Left lung (tissue), 10 donors: Measurements from ENCODE around the gene LPCAT1. TPM values are rescaled to one million over a fixed set of nuclear protein-coding genes. Genes with fewer than 3 reads are reported as not detected.
"Not testable (repeated sequence)": the region's sequence is repeated elsewhere in the genome, so short reads cannot be mapped to it uniquely, and the experiment has no call there.

Experiments used
- ATAC-seq: fragments of 200-7000 bp; cut with Tn5 transposase; one replicate; pipeline ENCODE4 v1.9.1; 2020; ENCODE audit warnings: moderate library complexity
- DNase-seq, 4 donors: peaks; one replicate each; pipeline ENCODE4 v3.0.0-alpha.2; 2013 to 2020
- H3K27ac ChIP-seq, 2 donors: fragments of 200-600 bp; sonication (generic) in 1 of 2; one replicate each; pipeline versions ENCODE4 v1.5.0 to v1.8.0; 2020 to 2021
- H3K27me3 ChIP-seq, 2 donors: fragments of 200-600 bp; sonication (generic) in 1 of 2; one replicate each; pipeline versions ENCODE4 v1.5.0 to v1.8.0; 2020 to 2021
- H3K36me3 ChIP-seq, 2 donors: fragments of 200-600 bp; sonication (generic) in 1 of 2; one replicate each; pipeline versions ENCODE4 v1.5.0 to v1.8.0; 2020 to 2021
- H3K4me1 ChIP-seq, 2 donors: fragments of 200-600 bp; one replicate each; pipeline ENCODE4 v1.8.0; 2021
- H3K4me3 ChIP-seq, 2 donors: fragments of 200-600 bp; sonication (generic) in 1 of 2; one replicate each; pipeline versions ENCODE4 v1.5.0 to v1.8.0; 2020 to 2021; ENCODE audit warnings: mild to moderate bottlenecking in 1 of 2
- H3K9me3 ChIP-seq, 2 donors: fragments of 200-600 bp; sonication (generic) in 1 of 2; one replicate each; pipeline versions ENCODE4 v1.5.0 to v1.8.0; 2020 to 2021
- CTCF ChIP-seq, 2 donors: fragments of 200-600 bp; sonication (generic) in 1 of 2; IDR thresholded peaks; one replicate each; pipeline versions ENCODE4 v1.5.0 to v1.8.0; 2021; ENCODE audit warnings: antibody characterized with exemption in 2 of 2
- intact Hi-C, 2 donors: fragments of 100-400 bp; cut with DNase I; formaldehyde crosslinking; loops; one replicate each; pipeline versions ENCODE4 v1.11.2 to v1.14.2; 2022
- polyA plus RNA-seq, 6 donors: library from polyadenylated mRNA; unstranded; fragments of 120-200 nt; gene quantifications; one replicate each; pipeline ENCODE4 v1.2.1, GENCODE V29; 2013; ENCODE audit not compliant: insufficient read length in 6 of 6
- total RNA-seq, 2 donors: library from RNA; stranded (reverse); fragmentation: NEBNext Ultra II Directional; extraction: Animal tissue kit (Norgen Biotek cat#: 25700); gene quantifications; one replicate each; pipeline ENCODE4 v1.2.1, GENCODE V29; 2021
- donor health status: DM: no; HTN: yes; CAD: no.
- donor health status: DM: no; HTN: no; CAD: no.

Gene LPCAT1
- total and polyA plus RNA-seq, 8 donors: 106 to 751 (median 148) TPM

DNA sequence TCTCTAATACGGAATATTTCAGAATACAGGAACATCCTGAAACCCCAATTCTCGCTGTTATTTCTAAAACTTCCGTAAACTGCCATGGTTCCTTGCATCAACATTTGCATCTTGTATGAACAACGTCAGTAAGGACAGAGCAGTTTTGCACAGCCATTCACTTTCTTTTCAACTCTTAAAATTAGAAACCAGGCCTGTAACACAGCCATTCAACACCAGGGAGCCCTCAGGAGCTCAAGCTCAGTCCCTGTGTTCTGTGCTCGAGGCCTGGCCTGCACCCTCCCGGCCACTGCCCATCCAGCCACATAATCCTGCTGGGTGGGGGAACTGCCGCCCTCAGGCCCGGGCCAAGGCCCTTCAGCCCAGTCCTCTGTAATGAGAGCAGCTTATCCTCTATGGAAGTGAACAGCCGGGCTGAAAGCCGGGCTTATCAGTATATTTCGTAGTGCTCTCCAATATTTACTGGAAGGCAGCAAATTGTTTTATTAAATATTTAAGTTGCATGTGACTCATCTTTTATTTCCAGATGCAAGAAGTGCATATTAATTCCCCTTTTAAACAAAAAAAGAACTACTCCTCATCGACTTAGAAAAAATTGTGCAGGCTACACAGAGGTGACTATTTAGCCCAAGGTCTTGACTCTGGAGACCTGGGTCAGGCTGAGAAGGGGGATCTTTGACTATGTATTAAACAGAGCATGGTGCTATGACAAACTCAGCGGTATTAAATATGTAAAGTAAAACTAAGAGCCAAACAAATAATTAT lies 45.3 kb downstream of the LPCAT1 start:
- Histone ChIP-seq H3K4me1 (peaks cover 0 to 73% of the 10 kb centered on the region in 2 donors), H3K9me3 (no peaks in the 10 kb centered on the region), H3K4me3 (no peak overlapping the region), H3K27ac (peak overlapping the region; percentile 49 to 89), H3K36me3 (peaks cover 0 to 82% of the 10 kb centered on the region in 2 donors), H3K27me3 (no peaks in the 10 kb centered on the region)
- ATAC-seq (no peak), DNase-seq (peak in 2 of 4 donors; percentile 32 to 78)
- no peak for TF ChIP-seq CTCF (IDR thresholded peaks at IDR 0.05)
- intact Hi-C loops: no loop called here

- ATAC-seq: peak; percentile 44
Observed at GRCh38 chr5:1477341-1477740, 46.4 kb downstream of the LPCAT1 start.

GRCh38 chr5:1476967-1477310 lies 46.8 kb downstream of the LPCAT1 start:
- intact Hi-C loops: no loop called here
- no peaks in the 10 kb centered on the region for H3K9me3 ChIP-seq
- peak in 1 of 4 donors; percentile 66 for DNase-seq
- no peaks in the 10 kb centered on the region for H3K27me3 ChIP-seq
- no peak overlapping the region for H3K4me3 ChIP-seq
- peaks cover 0 to 89% of the 10 kb centered on the region in 2 donors for H3K36me3 ChIP-seq
- ATAC-seq: no peak
- peaks cover 0 to 71% of the 10 kb centered on the region in 2 donors for H3K4me1 ChIP-seq
- TF ChIP-seq CTCF (IDR thresholded peaks at IDR 0.05): no peak
- H3K27ac ChIP-seq: peak overlapping the region; percentile 42 to 89

More at GRCh38 chr5:1477341-1477740, 46.4 kb downstream of the LPCAT1 start:
- peak in 3 of 4 donors; percentile 10 to 93 (median 89) for DNase-seq
- Histone ChIP-seq H3K4me1 (peaks cover 0 to 73% of the 10 kb centered on the region in 2 donors), H3K27ac (peak overlapping the region; percentile 42 to 89), H3K36me3 (peaks cover 0 to 86% of the 10 kb centered on the region in 2 donors), H3K4me3 (no peak overlapping the region), H3K27me3 (no peaks in the 10 kb centered on the region), H3K9me3 (no peaks in the 10 kb centered on the region)
- intact Hi-C loops: no loop called here
- TF ChIP-seq CTCF (IDR thresholded peaks at IDR 0.05): no peak

DNA sequence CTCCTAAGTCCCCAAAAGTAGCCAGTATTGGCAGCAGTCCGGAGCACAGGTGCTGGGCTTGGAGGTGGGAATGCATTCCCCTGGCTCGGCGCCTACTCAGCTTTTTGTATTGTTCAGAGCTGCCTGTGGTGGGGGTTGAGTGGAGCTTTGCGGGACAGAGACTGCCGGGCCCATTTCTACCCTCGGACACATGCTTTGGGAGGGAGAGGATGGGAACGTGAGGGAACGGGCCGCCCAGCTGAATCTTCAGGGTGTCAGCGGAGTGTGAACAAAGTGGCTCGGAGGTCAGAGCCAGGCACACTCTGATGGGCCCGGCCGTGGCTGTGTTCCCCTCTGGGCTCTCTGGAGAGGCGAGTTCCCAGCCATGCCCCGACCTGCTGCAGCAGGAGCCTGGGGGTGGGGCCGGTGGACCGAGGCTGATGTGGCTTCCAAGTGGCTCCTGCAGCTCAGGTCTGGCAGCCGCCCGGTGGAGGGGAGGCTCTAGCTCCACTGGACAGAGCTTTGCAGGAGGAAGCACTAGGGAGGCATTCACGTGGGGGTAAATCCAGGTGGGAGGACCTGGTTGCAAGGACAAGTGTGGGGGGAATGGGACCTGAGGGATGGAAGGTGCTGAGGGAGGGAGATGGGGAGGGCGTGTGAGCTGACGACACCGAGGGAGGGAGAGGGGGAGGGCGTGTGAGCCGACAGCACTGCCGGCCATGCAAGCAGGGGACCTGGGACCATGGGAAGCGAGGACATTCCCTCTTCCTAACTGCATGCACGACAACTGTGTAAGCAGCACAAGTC lies 47.4 kb downstream of the LPCAT1 start:
- Histone ChIP-seq H3K4me1 (peaks cover 0 to 65% of the 10 kb centered on the region in 2 donors), H3K9me3 (no peaks in the 10 kb centered on the region), H3K27ac (peak overlapping the region; percentile 42 to 89), H3K36me3 (peaks cover 0 to 89% of the 10 kb centered on the region in 2 donors), H3K4me3 (no peak overlapping the region), H3K27me3 (no peaks in the 10 kb centered on the region)
- peak in 2 of 4 donors; percentile 39 to 78 for DNase-seq
- intact Hi-C loops: no loop called here
- no peak for ATAC-seq
- TF ChIP-seq CTCF (IDR thresholded peaks at IDR 0.05): no peak

DNA sequence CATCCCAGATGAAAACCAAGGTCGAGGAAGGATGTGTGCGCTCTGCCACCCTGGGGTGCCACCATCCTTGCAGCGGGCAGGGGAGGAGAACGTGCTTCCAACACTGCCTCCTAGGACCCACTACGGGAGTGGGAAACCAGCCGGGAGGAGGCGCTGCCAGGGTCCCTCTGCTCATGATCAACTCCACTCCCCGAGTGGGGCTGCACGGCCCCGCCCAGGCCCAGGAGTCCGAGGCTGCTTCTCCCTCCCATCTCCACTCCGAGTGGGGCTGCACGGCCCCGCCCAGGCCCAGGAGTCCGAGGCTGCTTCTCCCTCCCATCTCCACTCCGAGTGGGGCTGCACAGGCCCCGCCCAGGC lies 48.2 kb downstream of the LPCAT1 start:
- Histone ChIP-seq H3K4me1 (peaks cover 0 to 57% of the 10 kb centered on the region in 2 donors), H3K36me3 (peaks cover 0 to 90% of the 10 kb centered on the region in 2 donors), H3K27ac (peak overlapping the region in 1 of 2 donors; percentile 75)
- H3K27me3 ChIP-seq, intact Hi-C loops, H3K4me3 ChIP-seq, H3K9me3 ChIP-seq, ATAC-seq: not testable (repeated sequence)
- peak in 2 of 4 donors; percentile 26 to 78 for DNase-seq
